GM21381 (cell line): ENCODE results near the gene PRIMPOL.
A peak's percentile ranks its signal among the peaks of the same experiment; 100 is the strongest.
"Not testable (repeated sequence)": the region's sequence is repeated elsewhere in the genome, so short reads cannot be mapped to it uniquely, and the experiment has no call there.

Experiments used
- ATAC-seq: cut with Tn5 transposase; IDR thresholded peaks from one replicate; pipeline ENCODE4 v1.9.1; 2021; ENCODE audit warnings: mild to moderate bottlenecking, moderate library complexity; ENCODE audit not compliant: unreplicated experiment

Gene PRIMPOL

DNA sequence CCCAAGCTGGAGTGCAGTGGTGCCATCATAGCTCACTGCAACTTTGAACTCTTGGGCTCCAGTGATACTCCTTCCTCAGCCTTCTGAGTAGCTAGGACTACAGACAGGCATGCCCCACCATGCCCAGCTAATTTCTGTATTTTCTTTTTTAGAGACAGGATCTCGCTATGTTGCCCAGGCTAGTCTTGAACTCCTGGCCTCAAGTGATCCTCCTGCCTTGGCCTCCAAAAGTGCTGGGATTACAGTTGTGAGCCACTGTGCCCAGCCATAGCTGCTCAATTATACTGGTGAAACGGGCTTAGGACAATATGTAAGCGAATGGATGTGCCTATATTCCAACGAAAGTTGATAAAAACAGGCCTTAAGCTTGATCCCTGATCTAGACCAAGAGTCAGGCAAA lies 13.4 kb upstream of the PRIMPOL start:
- no peak for ATAC-seq

DNA sequence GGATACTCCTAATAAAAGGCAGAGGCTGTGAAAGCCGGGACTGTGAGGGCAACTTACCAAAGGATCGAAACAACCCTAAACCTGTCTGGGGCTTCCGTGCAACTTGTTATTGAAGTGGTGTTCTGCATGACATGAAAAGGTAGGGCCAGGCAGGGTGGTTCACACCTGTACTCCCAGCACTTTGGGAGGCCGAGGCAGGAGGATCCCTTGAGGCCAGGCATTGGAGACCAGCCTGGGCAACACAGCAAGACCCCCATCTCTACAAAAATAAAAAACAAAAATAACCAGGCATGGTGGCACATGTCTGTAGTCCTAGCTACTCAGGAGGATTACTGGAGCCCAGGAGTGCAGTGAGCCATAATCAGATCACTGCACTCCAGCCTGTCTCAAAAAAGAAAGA lies 12.6 kb upstream of the PRIMPOL start:
- no peak for ATAC-seq

DNA sequence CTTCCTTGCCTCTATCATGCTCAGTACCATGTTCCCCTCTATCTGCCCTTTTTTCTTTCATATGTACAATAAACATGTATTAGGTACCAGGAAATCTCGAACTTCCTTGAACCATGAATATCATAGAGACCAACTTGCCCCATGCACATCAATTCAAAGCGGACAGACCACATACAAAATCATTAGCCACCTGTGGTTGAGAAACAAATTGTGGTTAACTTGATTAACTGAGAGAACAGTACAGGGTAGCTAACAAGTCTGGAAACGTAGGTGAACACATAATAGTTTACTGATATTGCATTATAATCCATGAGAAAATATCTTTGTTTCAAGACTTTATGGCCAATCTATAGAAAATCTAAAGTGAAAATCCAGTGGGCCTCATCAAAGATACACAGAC lies 8.5 kb upstream of the PRIMPOL start:
- ATAC-seq, result peak; percentile 73

DNA sequence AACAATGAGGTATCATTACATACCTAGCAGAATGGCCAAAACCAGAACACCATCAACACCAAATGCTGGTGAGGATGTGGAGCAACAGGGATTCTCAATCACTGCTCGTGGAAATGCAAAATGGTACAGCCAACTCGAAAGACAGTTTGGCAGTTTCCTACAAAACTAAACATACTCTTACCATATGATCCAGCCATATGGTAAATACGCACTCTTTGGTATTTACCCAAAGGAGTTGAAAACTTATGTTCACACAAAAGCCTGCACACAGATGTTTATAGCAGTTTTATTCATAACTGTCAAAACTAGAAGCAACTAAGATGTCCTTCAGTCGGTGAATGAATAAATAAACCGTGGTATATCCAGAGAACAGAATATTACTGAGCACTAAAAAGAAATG lies 8.1 kb upstream of the PRIMPOL start:
- ATAC-seq, result no peak

DNA sequence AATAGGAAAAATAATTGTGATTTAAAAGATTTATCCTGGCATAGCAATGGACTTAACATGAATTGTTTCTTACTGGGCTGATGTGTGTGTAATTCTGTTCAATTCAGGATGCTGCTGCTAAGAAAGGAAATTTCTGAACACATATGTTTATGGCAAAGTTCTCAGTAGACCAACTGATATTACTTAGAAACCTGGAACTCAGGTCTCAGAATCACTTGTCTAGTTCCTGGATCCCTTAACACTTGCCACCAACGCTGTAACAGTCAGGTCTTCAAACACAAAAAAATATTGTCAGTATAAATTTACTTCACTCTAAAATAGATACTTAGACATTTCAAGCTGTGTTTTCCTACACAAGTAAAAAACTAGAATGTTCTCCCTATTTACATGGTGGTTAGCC lies 5.8 kb upstream of the PRIMPOL start:
- ATAC-seq, result no peak

DNA sequence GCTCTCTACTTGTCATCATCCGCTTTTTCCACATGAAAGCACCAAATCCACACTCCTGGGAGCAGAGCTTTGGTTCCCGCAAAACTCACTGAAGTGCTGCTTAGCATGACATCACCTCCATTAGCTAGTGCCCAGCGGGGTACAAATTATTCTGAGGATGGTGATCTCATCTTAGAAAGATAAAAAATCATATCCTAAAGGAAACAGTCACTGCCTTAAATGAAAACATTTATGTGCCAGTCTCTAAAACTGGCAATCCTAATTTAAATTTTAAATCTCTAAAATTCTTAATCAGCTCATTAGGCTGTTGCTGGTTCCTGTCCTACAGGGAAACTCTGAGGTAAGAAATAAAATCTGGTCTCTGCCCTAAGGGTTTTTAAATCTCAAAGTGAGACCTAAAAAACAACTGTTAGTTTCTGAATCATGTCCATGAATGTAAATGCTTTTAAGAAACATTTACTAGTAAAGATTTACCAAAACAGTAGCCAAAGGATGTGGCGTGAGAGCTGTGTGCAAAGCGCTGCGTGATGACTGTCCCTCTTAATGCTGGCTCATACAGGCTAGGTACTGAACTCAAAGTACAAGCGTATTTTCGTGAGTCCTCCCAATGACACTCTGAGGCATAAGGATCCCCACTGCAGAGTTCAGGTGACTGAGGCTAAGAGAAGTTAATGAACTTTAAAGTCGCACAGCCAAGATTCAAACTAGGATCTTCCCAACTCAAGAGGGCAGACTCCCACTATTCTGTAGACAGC lies 4.8 kb upstream of the PRIMPOL start:
- no peak for ATAC-seq

DNA sequence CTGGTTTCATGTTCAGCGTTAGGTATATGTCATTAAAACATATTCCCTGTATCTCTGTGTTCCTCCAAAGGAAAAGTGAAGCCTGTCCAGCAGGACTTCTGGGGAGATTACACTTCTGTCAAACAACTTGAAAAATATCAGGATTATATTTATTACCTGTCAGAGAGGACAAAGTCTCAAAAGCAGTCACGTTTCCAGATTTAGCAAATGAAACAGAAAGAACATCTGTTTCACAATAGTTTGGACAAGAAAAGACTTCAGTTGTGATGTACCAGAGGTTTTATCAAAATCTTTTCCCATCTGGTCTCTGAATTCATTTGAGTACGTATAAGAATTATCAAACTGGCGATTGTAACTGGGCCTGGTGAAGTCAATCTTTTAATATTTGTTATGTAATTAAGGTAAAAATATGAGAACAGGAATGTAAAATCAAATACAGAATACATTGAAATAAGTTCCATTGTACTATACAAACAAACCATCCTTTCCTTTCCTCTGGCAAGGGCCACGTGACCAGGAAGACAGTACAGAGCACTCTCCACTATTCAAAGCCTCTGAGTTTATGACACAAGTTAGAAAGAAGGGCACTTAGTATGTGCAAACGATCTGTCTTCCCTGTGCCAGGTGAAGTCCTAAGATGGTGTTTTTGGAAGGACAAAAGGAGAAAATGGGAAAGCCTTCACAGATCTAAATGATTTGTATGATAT lies 3.5 kb upstream of the PRIMPOL start:
- no peak for ATAC-seq

DNA sequence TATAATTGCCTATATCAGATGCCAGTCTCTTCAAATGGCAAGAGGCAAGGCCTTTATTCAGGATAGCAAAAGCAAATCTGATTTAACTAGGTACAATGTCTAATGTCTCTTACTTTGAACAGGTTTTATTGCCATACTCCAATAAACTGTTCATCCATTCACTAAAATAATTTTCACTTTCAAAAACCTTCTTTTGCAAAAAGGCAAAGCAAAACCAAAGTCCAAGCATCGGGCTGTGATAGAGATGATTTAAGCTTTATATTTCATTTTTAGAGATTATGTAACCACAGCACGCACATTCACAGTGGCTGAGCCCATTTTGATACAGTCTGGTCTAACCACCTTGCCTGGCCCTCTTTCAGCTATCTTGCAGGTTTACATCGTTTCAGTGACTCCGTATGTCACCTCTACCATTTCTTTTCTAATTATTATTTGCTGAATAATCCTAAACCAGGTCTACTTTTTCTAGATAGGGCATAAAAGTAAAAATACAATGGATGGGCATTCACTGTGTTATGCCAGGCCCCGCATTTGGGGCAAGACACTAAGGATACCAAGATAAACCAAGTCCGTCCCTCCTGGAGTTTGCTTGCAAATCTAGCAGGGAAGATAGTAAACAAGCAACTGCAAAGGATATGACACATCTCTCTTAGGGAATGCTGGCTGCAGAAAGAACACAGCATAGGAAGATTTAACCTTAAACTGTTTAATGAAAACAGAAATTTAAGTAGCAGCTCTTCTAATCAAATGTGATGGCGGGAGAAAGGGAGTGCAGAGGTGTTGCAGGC lies 2.1 kb upstream of the PRIMPOL start:
- no peak for ATAC-seq

DNA sequence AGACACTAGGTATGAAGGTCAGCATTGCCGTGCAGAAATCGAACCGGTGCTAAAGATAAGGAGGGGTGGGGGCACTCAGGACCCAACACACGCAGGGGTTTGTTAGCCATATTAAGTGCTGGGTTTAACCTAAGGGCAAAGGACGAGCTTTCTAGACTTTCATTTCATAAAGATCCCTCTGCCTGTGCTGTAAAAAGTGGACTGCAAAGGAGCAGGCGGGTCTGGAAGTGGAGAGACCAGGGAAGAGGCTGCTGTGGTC lies 1.6 kb upstream of the PRIMPOL start:
- no peak for ATAC-seq

DNA sequence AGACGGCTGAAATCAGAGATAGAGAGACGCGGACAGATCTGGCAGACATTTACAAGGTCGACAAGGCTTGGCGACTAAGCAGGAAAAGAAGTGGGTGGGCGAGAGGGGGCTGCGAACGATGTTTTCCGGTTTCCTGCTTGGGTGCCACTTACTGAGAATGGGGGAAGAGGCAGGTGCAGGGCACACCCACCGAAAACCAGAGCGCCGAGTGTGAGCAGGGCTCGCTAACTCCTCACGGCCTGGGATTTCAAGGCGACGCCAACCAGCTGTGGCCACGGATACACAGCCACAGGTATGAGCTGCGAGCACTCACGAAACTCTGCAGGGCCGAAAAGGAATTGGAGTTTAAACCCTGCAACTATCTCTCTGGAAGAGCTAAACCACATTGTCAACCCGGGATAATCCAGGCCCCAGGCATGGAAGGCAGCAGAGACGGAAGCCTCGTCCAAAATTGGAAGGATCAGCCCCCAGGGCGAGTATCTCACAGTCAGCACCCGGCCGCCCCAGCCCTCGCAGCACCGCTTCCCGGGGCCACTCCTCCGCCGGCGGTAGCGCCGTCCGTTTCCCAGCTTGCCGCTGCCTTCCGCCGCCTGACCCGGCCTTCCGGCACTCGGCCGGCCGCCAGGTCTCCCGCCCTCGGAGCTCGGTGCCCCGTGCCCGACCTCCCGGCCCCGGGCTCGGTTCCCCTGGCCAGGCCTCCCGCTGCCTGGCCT lies 1.1 kb upstream of the PRIMPOL start:
- ATAC-seq, result peak; percentile 20

DNA sequence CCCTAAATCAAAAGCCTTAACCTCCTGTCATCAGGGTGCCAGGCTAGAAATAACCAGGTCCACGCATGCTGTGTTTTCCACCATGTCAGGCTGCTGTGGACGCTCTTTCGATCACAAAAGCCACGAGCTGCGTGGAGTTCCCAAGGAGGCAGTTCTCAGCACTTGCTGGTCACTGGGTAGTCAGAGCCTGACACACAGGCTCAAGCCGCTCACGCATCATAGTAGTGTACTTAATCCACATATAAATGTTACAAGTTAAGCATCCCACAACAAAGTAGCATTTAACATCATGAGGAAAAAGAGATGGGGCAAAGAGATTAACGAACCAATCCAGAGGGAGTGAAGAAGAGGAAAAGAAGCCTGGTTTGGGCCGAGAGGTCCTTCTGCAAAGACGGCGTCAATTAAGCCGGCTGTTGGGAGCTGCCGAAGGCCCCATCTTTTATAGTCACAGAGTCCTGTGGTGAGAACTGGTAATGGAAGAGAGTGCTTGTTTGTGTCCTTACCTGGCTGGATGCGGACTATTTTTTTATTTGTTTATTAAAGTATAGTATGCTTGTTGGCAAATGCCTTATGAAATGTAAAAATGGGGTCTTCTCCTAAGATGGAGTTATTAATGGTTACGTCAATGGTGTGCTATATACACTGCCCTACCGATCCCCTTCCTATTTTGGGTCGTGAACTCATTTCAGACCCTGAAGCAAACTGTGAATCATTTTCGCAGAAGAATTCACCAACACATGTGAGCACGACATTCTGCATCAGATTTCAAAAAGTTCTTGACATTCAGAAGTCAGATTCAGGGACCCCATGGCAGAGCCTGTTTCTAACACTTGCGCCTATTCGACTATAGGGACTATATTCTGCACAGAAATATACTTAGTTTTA lies 675 bp downstream of the PRIMPOL start:
- peak; percentile 3 for ATAC-seq

DNA sequence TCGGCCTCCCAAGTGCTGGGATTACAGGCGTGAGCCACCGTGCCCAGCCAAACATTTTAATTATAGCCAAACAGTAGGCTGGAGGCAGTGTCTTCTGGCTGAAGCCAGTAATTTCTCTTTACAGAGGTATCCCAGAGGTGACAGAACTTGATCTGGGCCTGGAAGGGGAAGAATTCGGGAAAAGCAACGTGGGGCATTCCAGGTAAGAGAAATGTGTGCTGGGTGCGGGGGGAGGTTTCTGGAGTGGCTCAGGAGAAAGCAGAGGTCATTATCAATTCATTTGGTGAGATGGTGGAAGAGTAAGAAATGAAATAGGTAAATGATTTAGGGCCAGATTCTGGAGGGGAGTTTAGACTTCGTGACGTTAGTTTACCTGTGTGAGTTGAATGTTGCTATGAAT lies 2.4 kb downstream of the PRIMPOL start:
- ATAC-seq, result no peak

DNA sequence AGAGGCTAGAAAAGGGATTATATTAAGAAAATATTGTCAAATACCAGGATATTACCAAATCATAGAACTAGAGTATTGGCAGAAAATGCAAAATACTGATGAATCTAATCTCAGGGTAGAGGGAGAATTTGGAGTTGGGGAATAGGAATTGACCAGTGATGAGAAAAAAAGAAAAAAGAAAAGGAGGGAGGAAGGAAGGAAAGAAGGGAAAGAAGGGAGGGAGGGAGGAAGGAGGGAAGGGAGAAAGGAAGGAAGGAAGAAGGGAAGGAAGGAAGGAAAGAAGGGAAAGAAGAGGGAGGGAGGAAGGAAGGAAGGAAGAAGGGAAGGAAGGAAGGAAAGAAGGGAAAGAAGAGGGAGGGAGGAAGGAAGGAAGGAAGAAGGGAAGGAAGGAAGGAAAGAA lies 3.1 kb downstream of the PRIMPOL start:
- ATAC-seq, result not testable (repeated sequence)

DNA sequence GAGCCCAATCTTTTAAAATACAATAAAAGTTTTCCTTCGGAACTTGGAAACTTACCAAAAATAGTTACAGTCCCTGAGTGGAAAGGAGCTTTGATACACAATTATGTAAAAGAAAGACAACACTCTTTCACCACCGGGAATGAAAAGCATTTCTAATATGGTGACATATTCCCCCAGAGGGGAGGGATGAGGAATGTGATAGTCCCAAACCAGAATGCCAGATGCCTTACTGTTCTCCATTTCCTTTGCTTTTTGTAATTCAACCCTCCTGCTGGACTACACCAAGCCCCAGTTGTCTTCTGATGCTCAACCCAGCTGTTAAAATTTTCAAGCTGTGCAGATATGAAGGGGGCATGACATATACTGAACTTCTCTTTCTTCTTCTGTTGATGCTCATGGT lies 4.1 kb downstream of the PRIMPOL start:
- ATAC-seq, result no peak

DNA sequence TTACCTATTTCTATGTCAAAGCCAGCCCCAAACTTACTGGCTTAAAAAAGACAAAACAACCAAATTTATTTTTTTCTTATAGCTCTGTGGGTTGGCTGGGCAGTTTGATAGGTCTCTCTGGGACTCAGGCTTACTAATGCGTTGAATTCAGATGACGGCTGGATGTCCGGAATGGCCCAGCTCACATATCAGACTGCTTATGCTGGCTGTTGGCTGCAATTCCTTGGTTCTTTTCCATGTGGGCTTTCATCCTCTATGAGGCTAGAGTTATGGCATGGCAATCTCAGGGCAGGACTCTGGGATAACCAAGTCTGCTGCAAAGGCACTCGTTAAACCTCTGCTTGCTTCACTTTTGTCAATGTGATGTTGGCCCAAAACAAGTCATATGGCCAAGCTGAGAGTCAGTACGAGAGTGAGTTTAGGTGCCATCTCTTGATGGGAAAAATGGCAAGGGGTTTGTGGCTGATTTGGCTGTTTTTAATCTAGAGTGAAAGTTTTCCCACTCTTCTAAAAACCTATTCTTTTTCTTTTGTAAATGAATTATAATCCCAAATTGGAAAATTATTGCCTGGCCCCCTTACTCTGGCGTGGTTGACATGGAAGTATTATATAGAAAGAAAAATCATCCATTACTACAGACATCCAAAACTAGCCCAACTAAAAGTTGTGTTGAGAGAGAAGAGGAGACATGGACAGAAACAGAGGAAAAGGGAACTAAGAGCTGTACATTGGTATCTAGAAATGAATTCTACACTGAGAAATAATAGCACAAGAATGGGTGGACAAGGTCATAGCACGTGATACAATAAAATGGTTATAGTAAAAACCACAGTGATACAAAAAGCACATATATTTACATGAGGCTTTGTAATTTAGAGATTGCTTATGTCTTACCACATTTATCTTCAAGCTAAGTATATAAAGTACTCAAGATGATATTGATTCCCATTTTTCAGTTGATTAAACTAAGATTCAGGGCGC lies 6.6 kb downstream of the PRIMPOL start:
- no peak for ATAC-seq

DNA sequence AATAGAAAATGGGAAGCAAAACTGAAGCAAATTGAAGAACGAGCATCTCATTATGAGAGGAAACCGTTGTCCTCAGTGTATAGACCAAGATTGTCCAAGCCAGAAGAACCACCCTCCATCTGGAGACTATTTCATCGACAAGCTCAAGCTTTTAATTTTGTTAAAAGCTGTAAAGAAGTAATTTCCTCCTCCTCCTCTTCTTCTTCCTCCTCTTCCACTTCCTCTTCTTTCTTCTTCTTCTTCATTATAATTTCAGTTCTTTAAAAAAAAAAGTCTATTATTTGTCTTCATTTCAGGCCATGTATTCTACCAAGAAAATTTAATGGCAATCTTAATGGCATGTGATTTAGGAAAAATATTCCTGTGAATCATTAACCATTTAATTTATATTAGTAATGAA lies 7.6 kb downstream of the PRIMPOL start:
- no peak for ATAC-seq

DNA sequence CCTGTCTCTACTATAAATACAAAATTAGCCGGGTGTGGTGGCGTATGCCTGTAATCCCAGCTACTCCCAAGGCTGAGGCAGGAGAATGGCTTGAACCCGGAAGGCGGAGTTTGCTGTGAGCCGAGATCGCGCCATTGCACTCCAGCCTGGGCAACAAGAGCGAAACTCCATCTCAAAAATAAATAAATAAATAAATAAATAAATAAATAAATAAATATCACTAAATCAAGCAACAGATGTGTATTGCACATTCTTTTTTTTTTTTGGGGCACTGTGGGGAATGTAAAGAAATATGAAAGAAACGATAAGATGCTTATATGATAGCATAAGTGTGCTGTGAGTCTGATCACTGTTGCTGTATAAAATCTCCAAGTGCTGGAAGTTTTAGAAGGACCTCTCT lies 8.3 kb downstream of the PRIMPOL start:
- not testable (repeated sequence) for ATAC-seq

DNA sequence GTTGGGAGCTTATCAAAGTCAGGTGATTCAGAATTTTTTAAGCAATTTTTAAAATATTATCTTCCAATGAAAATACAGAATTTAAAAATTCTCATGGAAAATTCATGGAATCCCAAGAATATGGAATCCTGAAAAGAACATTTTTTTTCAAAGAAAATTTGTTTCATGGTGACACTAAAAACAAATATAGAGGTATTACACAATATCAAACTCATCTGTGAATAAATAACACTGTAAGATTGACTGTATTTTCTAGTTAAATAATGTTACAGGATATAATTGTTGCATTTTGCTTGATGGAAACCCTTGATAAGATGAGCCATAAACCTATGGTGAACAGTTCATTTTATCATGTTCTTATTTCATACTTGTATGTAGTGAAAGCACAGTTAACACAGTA lies 11.4 kb downstream of the PRIMPOL start:
- no peak for ATAC-seq

DNA sequence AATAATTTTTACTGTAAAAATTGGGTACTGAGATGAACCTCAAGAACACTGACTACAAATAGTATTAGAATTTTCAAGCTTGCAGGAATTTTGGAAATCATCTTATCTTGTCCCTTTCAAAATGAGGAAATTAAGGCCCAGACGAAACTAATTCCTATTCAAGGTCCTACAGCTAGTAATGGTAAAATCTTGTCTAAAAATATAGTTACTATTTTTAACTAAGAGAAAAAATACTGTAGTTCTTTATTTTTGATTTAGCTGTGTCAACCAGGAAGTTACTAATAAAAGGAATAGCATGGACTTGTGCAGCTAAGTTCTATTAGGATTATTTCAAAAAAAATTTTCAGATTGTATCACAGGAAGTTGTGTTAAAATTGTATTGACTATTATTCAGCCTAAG lies 12.7 kb downstream of the PRIMPOL start:
- no peak for ATAC-seq
